Stomach (tissue), 9 donors: ENCODE data around the gene PSMD8. TPM values are rescaled to one million over a fixed set of nuclear protein-coding genes. Genes with fewer than 3 reads are reported as not detected.

Experiments
- DNase-seq, 2 donors: peaks; one replicate each; pipeline versions ENCODE4 v3.0.0 to v3.0.0-alpha.2; 2013 to 2019
- H3K27ac ChIP-seq, 5 donors: fragments of 200-600 bp in 4 of 5; sonication (generic) in 4 of 5; one replicate each; pipeline ENCODE4 v1.5.1; 2013 to 2019; ENCODE audit warnings: mild to moderate bottlenecking in 1 of 5, moderate library complexity in 1 of 5
- H3K27me3 ChIP-seq, 3 donors: fragments of 200-600 bp; sonication (generic); one replicate each; pipeline ENCODE4 v1.5.1; 2017 to 2019; ENCODE audit warnings: mixed run types in 1 of 3
- H3K36me3 ChIP-seq, 4 donors: fragments of 200-600 bp; sonication (generic); 1 replicate in 3 of 4; 2 replicates in 1 of 4; pipeline ENCODE4 v1.5.1; 2016 to 2019
- H3K4me1 ChIP-seq, 4 donors: fragments of 200-600 bp; sonication (generic); one replicate each; pipeline ENCODE4 v1.5.1; 2016 to 2019
- H3K4me3 ChIP-seq, 4 donors: fragments of 200-600 bp; sonication (generic) in 3 of 4; one replicate each; pipeline ENCODE4 v1.5.1; 2016 to 2019; ENCODE audit warnings: mild to moderate bottlenecking in 1 of 4
- H3K9me3 ChIP-seq, 4 donors: fragments of 200-600 bp; sonication (generic); one replicate each; pipeline ENCODE4 v1.5.1; 2016 to 2019
- CTCF ChIP-seq, 7 experiments: fragments of 450-650 bp in 4 of 7; fragments of 200-600 bp in 3 of 7; sonication (generic) in 3 of 7; IDR thresholded peaks; one replicate each; pipeline ENCODE4 v1.5.1; 2016 to 2019; ENCODE audit warnings: antibody characterized with exemption in 7 of 7, control low read depth in 2 of 7, mild to moderate bottlenecking in 1 of 7
- EP300 ChIP-seq: sonication (generic); formaldehyde crosslinking; IDR thresholded peaks from one replicate; pipeline ENCODE4 v1.6.1; 2017; ENCODE audit warnings: antibody characterized with exemption
- POLR2A ChIP-seq, 4 donors: fragments of 450-650 bp; IDR thresholded peaks; one replicate each; pipeline ENCODE4 v1.6.1; 2016; ENCODE audit warnings: antibody characterized with exemption in 4 of 4, control low read depth in 2 of 4, mild to moderate bottlenecking in 1 of 4, moderate library complexity in 1 of 4
- POLR2AphosphoS5 ChIP-seq, 3 donors: sonication (generic); formaldehyde crosslinking; IDR thresholded peaks; one replicate each; pipeline ENCODE4 v1.6.1; 2016; ENCODE audit warnings: antibody characterized with exemption in 3 of 3
- WGBS, 5 donors: extraction: QIAGEN DNeasy Blood & Tissue Kit in 3 of 5; methylation state at CpG; one replicate each; pipeline versions ENCODE4 v1.1.5 to v1.1.7; 2013 to 2018; 5-methylcytosine and 5-hydroxymethylcytosine counted together
- intact Hi-C: fragments of 100-400 bp; cut with DNase I; formaldehyde crosslinking; loops from one replicate; pipeline ENCODE4 v1.15.1; 2023; ENCODE audit warnings: low total_unique reads
- polyA plus RNA-seq, 3 donors: library from polyadenylated mRNA; stranded (reverse); fragments of 200-250 nt; gene quantifications; one replicate each; pipeline ENCODE4 v1.2.3, GENCODE V29; 2013
- total RNA-seq, 5 donors: library from RNA; depleted of rRNA; stranded (reverse); fragments of >200 nt; gene quantifications; one replicate each; pipeline versions ENCODE4 v1.1.0 to v1.2.3, GENCODE V29; 2014 to 2016
- donor health status: healthy with polysubstance abuse.
- donor health status: Bipolar disorder and iron deficiency.
- donor health status: healthy.

PSMD8 gene
- total and polyA plus RNA-seq, 8 donors = 10.7 to 282 (median 108) TPM

- H3K36me3 ChIP-seq = peaks cover 11 to 24% (median 18%) of the 10 kb centered on the region in 4 donors
- no peak for DNase-seq
- no peak overlapping the region for H3K27ac ChIP-seq
- H3K9me3 ChIP-seq = no peaks in the 10 kb centered on the region
- no peak overlapping the region for H3K4me3 ChIP-seq
- intact Hi-C loops = loop anchor here (5.0 kb wide), 1 partner anchor 84 kb away; no protein-coding TSS in a partner anchor
- peaks cover 0 to 6% (median 2%) of the 10 kb centered on the region in 4 donors for H3K4me1 ChIP-seq
- no peak for TF ChIP-seq POLR2A (IDR thresholded peaks at IDR 0.05)
- H3K27me3 ChIP-seq = no peaks in the 10 kb centered on the region
- 72 to 87% (median 83%) methylated on average over 1 of the region's 1 CpG for WGBS, 5 donors
These were observed 42.6 kb upstream of the PSMD8 start for GRCh38 chr19:38331728-38332127.

GRCh38 chr19:38333245-38333644 lies 41.1 kb upstream of the PSMD8 start:
- intact Hi-C loops = loop anchor here (5.0 kb wide), 1 partner anchor 86 kb away; no protein-coding TSS in a partner anchor
- DNase-seq = no peak

GRCh38 chr19:38335949-38336637 lies 38.3 kb upstream of the PSMD8 start:
- TF ChIP-seq CTCF (IDR thresholded peaks at IDR 0.05) (no peak), EP300 (no peak), POLR2A (IDR thresholded peaks at IDR 0.05) (no peak), POLR2AphosphoS5 (IDR thresholded peaks at IDR 0.05) (peak; percentile 66 to 90 (median 73))
- Histone ChIP-seq H3K27ac (peak overlapping the region; percentile 91 to 98 (median 97)), H3K4me1 (peaks cover 7 to 27% (median 17%) of the 10 kb centered on the region in 4 donors), H3K27me3 (no peaks in the 10 kb centered on the region), H3K4me3 (peak overlapping the region; percentile 61 to 79 (median 69)), H3K36me3 (peaks cover 0 to 21% (median 0%) of the 10 kb centered on the region in 4 donors), H3K9me3 (no peaks in the 10 kb centered on the region)
- 0 to 1% (median 1%) methylated on average over 46 to 52 of the region's 52 CpGs for WGBS, 5 donors
- DNase-seq = peak; percentile 97 to 98
- intact Hi-C loops = no loop called here

More at GRCh38 chr19:38333245-38333644, 41.1 kb upstream of the PSMD8 start:
- Histone ChIP-seq H3K27ac (no peak overlapping the region), H3K36me3 (peaks cover 0 to 14% (median 3%) of the 10 kb centered on the region in 4 donors), H3K4me1 (peaks cover 7 to 19% (median 14%) of the 10 kb centered on the region in 4 donors), H3K4me3 (no peak overlapping the region), H3K9me3 (no peaks in the 10 kb centered on the region), H3K27me3 (no peaks in the 10 kb centered on the region)
- WGBS, 5 donors = 86 to 94% (median 90%) methylated on average over 9 of the region's 9 CpGs
- TF ChIP-seq POLR2AphosphoS5 (IDR thresholded peaks at IDR 0.05) = no peak
- TF ChIP-seq CTCF (IDR thresholded peaks at IDR 0.05) = no peak
- no peak for TF ChIP-seq POLR2A (IDR thresholded peaks at IDR 0.05)
- no peak for TF ChIP-seq EP300

GRCh38 chr19:38336638-38337359 lies 37.6 kb upstream of the PSMD8 start:
- intact Hi-C loops = no loop called here
- WGBS, 5 donors = 1 to 6% (median 3%) methylated on average over 41 of the region's 41 CpGs
- Histone ChIP-seq H3K27ac (peak overlapping the region; percentile 91 to 98 (median 97)), H3K4me1 (peaks cover 7 to 27% (median 17%) of the 10 kb centered on the region in 4 donors), H3K27me3 (no peaks in the 10 kb centered on the region), H3K4me3 (peak overlapping the region; percentile 61 to 79 (median 69)), H3K36me3 (peaks cover 0 to 24% (median 0%) of the 10 kb centered on the region in 4 donors), H3K9me3 (no peaks in the 10 kb centered on the region)
- DNase-seq = peak; percentile 98
- peak in 1 of 3 donors; percentile 10 for TF ChIP-seq POLR2AphosphoS5 (IDR thresholded peaks at IDR 0.05)
- no peak for TF ChIP-seq CTCF (IDR thresholded peaks at IDR 0.05)
